HEK293 (cell line): ENCODE data around the gene NCKAP5L.
"Not testable (repeated sequence)": the region's sequence is repeated elsewhere in the genome, so short reads cannot be mapped to it uniquely, and the experiment has no call there.

ENCODE experiments used
- CTCF ChIA-PET: fragments of 350-600 bp; formaldehyde crosslinking; extraction: SDS; loops from one replicate; lab custom pipeline; 2021; ENCODE audit warnings: antibody characterized with exemption; lab: Yijun Ruan, JAX
- POLR2A ChIA-PET: fragments of 300-600 bp; formaldehyde crosslinking; extraction: SDS; loops from one replicate; lab custom pipeline; 2020; ENCODE audit warnings: antibody characterized with exemption, inconsistent platforms; lab: Yijun Ruan, JAX
- H3K27ac ChIP-seq: fragments of 200-500 bp; sonication (Bioruptor generic); 2 replicates; pipeline ENCODE4 v1.5.1; 2014; ENCODE audit warnings: low read depth, low read length, control low read depth, inconsistent platforms; ENCODE audit errors: extremely low read depth
- H3K36me3 ChIP-seq, 2 experiments: fragments of 200-500 bp in 1 of 2; sonication (Bioruptor generic) in 1 of 2; 1 replicate in 1 of 2; 2 replicates in 1 of 2; pipeline ENCODE4 v1.5.1; 2014 to 2017; ENCODE audit warnings: inconsistent platforms in 2 of 2, low read length in 2 of 2; ENCODE audit not compliant: control insufficient read depth in 2 of 2, insufficient read depth in 1 of 2
- H3K4me1 ChIP-seq: fragments of 200-500 bp; sonication (Bioruptor generic); 2 replicates; pipeline ENCODE4 v1.5.1; 2014; ENCODE audit warnings: mild to moderate bottlenecking, low read length, inconsistent platforms; ENCODE audit not compliant: control insufficient read depth, insufficient read depth
- H3K4me3 ChIP-seq: 2 replicates; pipeline ENCODE4 v1.5.1; 2011; ENCODE audit warnings: low read depth, mild to moderate bottlenecking, control low read depth, low read length, moderate library complexity
- H3K9me3 ChIP-seq: fragments of 200-500 bp; sonication (Bioruptor generic); 2 replicates; pipeline ENCODE4 v1.5.1; 2014; ENCODE audit warnings: low read depth, low read length, inconsistent platforms; ENCODE audit not compliant: control insufficient read depth, insufficient read depth
- BCL11B ChIP-seq: fragments of 450-650 bp; formaldehyde crosslinking; IDR thresholded peaks from 2 replicates; pipeline ENCODE4 v1.5.1; 2016; ENCODE audit warnings: low read depth, missing biosample characterization, missing genetic modification characterization
- PRDM1 ChIP-seq: fragments of 450-650 bp; formaldehyde crosslinking; IDR thresholded peaks from 2 replicates; pipeline ENCODE4; 2016; ENCODE audit warnings: missing biosample characterization, missing genetic modification characterization
- SP7 ChIP-seq: fragments of 450-650 bp; formaldehyde crosslinking; IDR thresholded peaks from 2 replicates; pipeline ENCODE4 v1.5.1; 2016; ENCODE audit warnings: missing biosample characterization, missing genetic modification characterization
- ZNF121 ChIP-seq: fragments of 450-650 bp; formaldehyde crosslinking; IDR thresholded peaks from 2 replicates; pipeline ENCODE4 v1.5.1; 2016; ENCODE audit warnings: missing biosample characterization, missing genetic modification characterization
- ZNF184 ChIP-seq: fragments of 450-650 bp; IDR thresholded peaks from 2 replicates; pipeline ENCODE4 v1.5.1; 2018; ENCODE audit warnings: missing biosample characterization, mild to moderate bottlenecking, missing genetic modification characterization
- ZNF362 ChIP-seq: fragments of 450-650 bp; formaldehyde crosslinking; IDR thresholded peaks from 2 replicates; pipeline ENCODE4 v1.5.1; 2016; ENCODE audit warnings: missing biosample characterization, missing genetic modification characterization
- ZNF366 ChIP-seq: fragments of 450-650 bp; formaldehyde crosslinking; conservative IDR thresholded peaks from 2 replicates; pipeline ENCODE4 v1.5.1; 2016; ENCODE audit warnings: missing biosample characterization, missing genetic modification characterization
- ZNF391 ChIP-seq: fragments of 450-650 bp; formaldehyde crosslinking; IDR thresholded peaks from 2 replicates; pipeline ENCODE4 v1.5.1; 2016; ENCODE audit warnings: low read depth, missing biosample characterization, missing genetic modification characterization, borderline replicate concordance
- TF ChIP-seq, protein P1 (sequence below): fragments of 450-650 bp; formaldehyde crosslinking; IDR thresholded peaks from 2 replicates; pipeline ENCODE4 v1.5.1; 2016; ENCODE audit warnings: missing biosample characterization, missing genetic modification characterization

NCKAP5L gene

GRCh38 chr12:49784756-49785409 lies 43.3 kb downstream of the NCKAP5L start:
- CTCF ChIA-PET = interaction anchor here (0.6 to 1.1 kb wide), 3 partner anchors 43 to 250 kb away, joined by 3 read pairs; partner anchors contain the start of gene TMBIM6
- no peak overlapping the region for H3K4me3 ChIP-seq
- H3K9me3 ChIP-seq = no peaks in the 10 kb centered on the region
- H3K36me3 ChIP-seq = peaks cover 0 to 5% of the 10 kb centered on the region in 2 experiments; a peak in 2 of 3 replicates
- H3K27ac ChIP-seq = no peak overlapping the region
- peaks cover 6% of the 10 kb centered on the region; the same call in 1 of the 2 replicates for H3K4me1 ChIP-seq
- POLR2A ChIA-PET = interaction anchor here (0.6 kb wide), 2 partner anchors 38 to 43 kb away, joined by 3 to 5 read pairs; partner anchors contain the start of gene NCKAP5L
- TF ChIP-seq ZNF121 (tag by site-specific recombination) (peak; percentile 84; the same call in 1 of the 2 replicates), ZNF362 (no peak)

DNA sequence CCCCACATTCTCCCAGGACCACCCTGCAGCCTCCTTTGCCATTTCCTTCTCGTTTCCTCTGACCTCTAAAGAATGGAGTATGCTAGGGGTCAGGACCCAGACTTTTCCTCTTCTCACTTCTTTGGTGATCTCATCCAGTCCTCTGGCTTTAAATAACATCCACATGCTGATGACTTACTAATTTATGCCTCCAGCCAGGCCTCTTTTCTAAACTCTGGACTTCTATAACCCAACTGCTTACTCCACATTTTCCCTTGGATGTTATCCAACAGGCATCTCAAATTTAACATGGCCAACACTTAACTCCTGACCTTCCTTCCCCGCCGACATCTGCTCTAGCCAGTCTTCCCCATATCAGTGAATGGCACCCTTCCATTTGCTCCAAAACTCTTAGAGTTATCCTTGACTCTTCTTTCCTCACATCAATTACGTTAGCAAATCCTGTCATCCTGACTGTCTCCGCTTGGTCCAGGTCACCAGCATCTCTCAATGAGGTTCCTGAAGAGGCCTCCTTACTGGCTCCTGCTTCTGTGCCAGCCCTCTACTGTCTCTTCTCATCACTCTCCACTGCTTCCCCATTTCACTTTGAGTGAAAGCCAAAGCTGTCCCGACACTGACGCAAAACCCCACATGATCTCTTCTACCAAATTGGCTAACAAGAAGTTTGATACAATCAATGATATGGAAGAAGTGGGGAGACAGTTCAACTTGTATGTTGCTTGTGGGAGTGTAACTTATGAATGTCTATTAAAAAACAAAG lies 44.1 kb downstream of the NCKAP5L start:
- CTCF ChIA-PET = interaction anchor here (1.0 to 2.0 kb wide), 5 partner anchors 22 to 183 kb away, joined by 3 to 7 read pairs (median 3); partner anchors contain the start of gene TMBIM6

GRCh38 chr12:49780914-49781313 lies 47.3 kb downstream of the NCKAP5L start:
- CTCF ChIA-PET = interaction anchor here (0.6 to 5.3 kb wide), 6 partner anchors 57 to 736 kb away, joined by 3 to 96 read pairs (median 4); no protein-coding TSS in a partner anchor
- H3K4me3 ChIP-seq, H3K9me3 ChIP-seq, H3K4me1 ChIP-seq: not testable (repeated sequence)
- TF ChIP-seq PRDM1 (tag by site-specific recombination) (peak; percentile 22; the same call in 1 of the 2 replicates), ZNF366 (peak; percentile 98)
- TF ChIP-seq, all 188 proteins: peak for 2; not testable (repeated sequence) for 186
- not testable (repeated sequence) for H3K27ac ChIP-seq, H3K36me3 ChIP-seq
- POLR2A ChIA-PET = interaction anchor here (1.3 kb wide), 1 partner anchor 47 kb away, joined by 4 read pairs; the partner anchor contains the start of gene NCKAP5L

More for the DNA sequence above, 44.1 kb downstream of the NCKAP5L start:
- Histone ChIP-seq H3K4me1 (peaks cover 6% of the 10 kb centered on the region; the same call in 1 of the 2 replicates), H3K9me3 (no peaks in the 10 kb centered on the region), H3K36me3 (no peaks in the 10 kb centered on the region; a peak in 1 of 3 replicates), H3K4me3 (no peak overlapping the region), H3K27ac (no peak overlapping the region)
- POLR2A ChIA-PET = interaction anchor here (0.6 to 1.4 kb wide), 3 partner anchors 37 to 45 kb away, joined by 4 to 5 read pairs (median 4); partner anchors contain the start of gene NCKAP5L
- TF ChIP-seq ZNF391 (tag by site-specific recombination) (no peak), SP7 (tag by site-specific recombination) (0 out of 2 replicates have a peak, but pooled peaks have one; percentile 36), PRDM1 (tag by site-specific recombination) (peak; percentile 52), ZNF184 (tag by site-specific recombination) (no peak)
- TF ChIP-seq, protein P1, sequence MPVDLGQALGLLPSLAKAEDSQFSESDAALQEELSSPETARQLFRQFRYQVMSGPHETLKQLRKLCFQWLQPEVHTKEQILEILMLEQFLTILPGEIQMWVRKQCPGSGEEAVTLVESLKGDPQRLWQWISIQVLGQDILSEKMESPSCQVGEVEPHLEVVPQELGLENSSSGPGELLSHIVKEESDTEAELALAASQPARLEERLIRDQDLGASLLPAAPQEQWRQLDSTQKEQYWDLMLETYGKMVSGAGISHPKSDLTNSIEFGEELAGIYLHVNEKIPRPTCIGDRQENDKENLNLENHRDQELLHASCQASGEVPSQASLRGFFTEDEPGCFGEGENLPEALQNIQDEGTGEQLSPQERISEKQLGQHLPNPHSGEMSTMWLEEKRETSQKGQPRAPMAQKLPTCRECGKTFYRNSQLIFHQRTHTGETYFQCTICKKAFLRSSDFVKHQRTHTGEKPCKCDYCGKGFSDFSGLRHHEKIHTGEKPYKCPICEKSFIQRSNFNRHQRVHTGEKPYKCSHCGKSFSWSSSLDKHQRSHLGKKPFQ (tag by site-specific recombination) = no peak

- no peak overlapping the region for H3K27ac ChIP-seq
- peaks cover 6% of the 10 kb centered on the region; the same call in 1 of the 2 replicates for H3K4me1 ChIP-seq
- H3K36me3 ChIP-seq = no peaks in the 10 kb centered on the region
- CTCF ChIA-PET = interaction anchor here (0.7 to 5.3 kb wide), 5 partner anchors 52 to 402 kb away, joined by 3 to 96 read pairs (median 6); no protein-coding TSS in a partner anchor
- POLR2A ChIA-PET = interaction anchor here (1.3 kb wide), 1 partner anchor 48 kb away, joined by 4 read pairs; the partner anchor contains the start of gene NCKAP5L
- no peaks in the 10 kb centered on the region for H3K9me3 ChIP-seq
- TF ChIP-seq SP7 (tag by site-specific recombination) = peak; percentile 43; the same call in 1 of the 2 replicates
- TF ChIP-seq BCL11B (tag by site-specific recombination) = no peak
- TF ChIP-seq, all 188 proteins: peak for 1
- no peak overlapping the region for H3K4me3 ChIP-seq
These were observed 48.6 kb downstream of the NCKAP5L start for GRCh38 chr12:49779581-49779980.
